HG03354 (cell line): ENCODE measurements around the gene LPP.

Experiments
- ATAC-seq: cut with Tn5 transposase; IDR thresholded peaks from one replicate; pipeline ENCODE4 v1.9.1; 2021; ENCODE audit warnings: mild to moderate bottlenecking; ENCODE audit not compliant: unreplicated experiment, poor library complexity, severe bottlenecking

LPP gene

DNA sequence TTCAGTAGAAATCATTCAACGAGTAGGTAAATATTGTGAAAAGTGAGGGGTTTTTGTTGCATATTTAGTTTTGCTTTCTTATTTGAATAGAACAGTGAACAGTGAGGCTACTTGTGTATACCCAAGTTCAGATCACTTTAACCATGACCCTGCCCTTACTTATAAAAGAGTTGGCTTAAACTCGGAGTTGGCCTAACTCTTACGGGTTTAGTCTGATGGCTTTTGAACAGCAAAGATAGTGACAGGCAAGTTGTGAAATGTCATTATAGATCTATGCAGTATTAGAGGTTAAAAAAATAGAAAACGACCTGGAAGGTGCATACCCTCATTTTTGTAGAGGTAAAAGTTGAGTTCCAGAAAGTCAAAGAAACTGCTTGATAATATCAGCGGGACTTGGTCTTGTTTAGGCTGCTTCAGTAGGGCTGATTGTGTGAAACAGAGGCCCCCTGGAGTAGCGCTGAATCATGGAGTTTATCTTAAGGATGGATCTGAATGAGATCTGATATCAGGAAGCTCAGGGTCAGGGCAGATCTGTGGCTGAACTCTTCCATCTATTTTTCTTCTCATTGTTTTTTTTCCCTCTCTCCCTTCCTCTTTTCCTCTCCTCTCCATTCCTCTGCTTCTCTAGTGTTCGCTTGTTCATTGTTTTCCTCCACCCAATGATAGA, 359.8 kb downstream of the LPP start:
- ATAC-seq: no peak

- no peak for ATAC-seq
Measured at GRCh38 chr3:188516515-188516914, 362.6 kb downstream of the LPP start.

DNA sequence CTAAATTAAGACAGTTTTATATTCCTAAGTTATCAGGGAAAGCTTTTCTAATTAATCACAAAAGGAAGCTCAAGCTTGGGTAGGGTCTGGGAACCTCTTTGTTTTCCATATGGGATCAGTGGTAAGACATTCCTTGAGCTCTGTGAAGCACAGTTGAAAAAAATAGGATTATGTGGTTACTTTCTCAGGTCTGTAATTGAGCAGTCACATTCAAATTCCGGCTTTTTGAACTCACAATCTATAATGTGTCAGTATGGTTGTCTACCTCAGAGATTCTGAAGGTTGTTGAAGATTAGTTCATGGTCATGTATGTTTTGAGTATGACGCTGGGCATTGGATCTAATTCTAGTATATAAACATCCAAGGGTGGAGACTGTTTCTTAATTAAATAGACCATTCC, 364.5 kb downstream of the LPP start:
- no peak for ATAC-seq

DNA sequence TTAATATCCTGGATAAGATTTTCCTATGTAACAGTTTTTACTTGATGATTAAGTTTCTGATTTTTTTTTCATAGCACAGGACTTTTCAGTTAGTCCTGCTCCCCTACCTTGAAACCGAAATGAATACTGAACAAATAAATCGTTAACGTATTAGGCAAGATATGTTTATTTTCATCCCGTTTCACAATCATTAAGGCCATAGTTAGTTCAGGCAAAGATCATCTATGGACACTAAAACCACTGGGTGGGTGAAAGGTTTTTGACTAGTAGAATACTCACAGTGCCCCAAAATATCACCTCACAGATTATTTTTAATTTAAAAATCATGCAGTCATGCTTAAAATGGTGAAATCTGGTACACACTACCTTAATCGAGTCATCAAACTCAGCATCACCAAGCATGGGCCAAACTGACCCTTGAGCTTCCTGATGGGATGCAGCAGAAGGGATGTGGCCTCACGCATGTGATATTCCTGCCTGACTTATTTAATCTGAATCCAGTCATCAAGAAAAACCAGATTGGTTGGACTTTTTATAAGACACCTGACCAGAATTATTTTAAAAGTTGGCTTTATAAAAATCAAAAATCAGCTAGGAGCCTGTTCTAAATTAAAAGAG, 365.0 kb downstream of the LPP start:
- ATAC-seq: no peak

DNA sequence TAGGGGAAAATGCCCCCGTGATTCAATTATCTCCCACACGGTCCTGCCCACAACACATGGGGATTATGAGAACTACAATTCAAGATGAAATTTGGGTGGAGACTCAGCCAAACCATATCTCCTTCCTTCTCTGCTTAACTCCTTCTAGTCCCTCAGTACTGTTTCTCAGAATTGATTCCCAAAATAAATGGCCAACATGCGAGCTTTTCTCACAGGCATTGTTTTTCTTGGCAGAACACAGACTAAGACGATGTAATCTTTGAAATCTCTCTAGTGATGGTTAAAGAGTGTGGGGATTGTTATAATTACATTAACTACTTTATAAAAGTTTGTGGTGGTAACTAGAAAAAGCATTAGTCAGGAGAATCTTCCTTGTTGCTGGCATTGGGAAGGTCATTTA, 366.5 kb downstream of the LPP start:
- ATAC-seq: no peak

DNA sequence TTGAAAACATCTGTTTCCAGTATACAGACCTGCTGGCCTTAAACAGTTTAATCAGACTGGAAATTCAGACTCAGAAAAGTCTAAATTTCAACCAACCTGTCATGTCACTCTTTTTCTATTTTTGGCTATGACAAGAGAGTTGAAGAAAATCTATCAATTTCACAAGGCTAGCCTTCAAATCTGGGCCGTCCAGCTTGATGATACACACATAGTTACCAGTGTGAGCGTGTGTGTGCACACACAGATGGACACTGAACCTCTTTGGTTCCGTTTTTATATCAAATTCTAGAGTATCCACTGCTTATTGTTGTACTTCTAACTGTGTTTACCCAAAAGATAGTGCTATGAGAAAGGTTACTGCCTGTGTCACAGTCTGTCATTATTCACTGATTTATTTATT, 368.2 kb downstream of the LPP start:
- ATAC-seq: no peak

GRCh38 chr3:188523291-188523690, 369.3 kb downstream of the LPP start:
- ATAC-seq: no peak

DNA sequence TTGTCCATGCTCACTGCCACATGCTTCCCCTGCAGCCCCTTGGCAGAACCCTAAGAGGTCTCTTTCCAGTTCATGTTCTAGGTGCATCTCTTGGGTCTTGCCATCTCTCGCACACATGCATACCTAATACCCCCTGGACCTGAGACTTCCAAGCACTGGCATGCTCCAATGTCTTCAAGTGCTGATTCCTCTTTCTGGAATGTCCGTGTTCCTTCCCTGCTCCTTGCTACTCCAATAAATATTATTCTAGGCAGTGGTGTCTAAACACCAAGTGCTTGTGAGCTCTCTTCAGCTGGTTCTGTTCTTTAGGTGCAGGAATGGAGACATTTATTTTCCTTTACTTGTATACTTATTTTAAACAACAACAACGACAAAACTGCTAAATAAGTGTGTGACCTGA, 370.1 kb downstream of the LPP start:
- no peak for ATAC-seq

DNA sequence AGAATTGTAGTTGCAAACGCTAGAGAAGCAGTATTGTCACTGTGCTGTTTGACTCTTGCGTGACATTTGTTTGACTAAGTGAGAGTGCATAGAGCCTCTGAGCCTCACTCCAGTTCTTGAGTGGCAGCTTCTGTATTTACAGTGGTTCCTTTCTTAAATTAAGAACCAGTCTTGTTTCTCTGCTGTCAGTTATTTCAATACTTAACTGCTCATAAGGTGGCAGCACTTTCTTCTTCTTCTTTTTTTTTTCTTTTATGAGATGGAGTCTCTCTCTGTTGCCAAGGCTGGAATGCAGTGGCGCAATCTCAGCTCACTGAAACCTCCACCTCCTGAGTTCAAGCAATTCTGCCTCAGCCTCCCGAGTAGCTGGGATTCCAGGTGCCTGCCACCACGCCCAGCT, 372.1 kb downstream of the LPP start:
- ATAC-seq: no peak

DNA sequence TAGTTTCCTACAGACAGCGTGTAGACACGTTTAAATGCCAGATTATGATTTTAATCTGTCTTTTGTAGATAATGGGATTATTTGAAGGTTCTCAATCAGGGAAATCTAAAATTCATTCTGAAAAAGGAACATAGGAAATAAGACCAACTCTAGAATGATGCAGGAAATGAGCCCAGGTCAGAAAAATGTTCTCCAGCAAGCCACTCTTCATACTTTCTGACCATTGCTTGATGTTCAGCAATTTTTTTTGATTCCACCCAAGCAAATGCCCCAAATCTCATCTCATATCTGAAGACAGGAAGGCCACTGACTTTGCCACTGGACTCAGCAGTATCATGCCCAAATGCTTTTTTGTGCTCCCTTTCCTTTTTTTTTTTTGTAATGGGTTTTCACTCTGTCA, 373.4 kb downstream of the LPP start:
- no peak for ATAC-seq

GRCh38 chr3:188528396-188528795, 374.4 kb downstream of the LPP start:
- no peak for ATAC-seq

DNA sequence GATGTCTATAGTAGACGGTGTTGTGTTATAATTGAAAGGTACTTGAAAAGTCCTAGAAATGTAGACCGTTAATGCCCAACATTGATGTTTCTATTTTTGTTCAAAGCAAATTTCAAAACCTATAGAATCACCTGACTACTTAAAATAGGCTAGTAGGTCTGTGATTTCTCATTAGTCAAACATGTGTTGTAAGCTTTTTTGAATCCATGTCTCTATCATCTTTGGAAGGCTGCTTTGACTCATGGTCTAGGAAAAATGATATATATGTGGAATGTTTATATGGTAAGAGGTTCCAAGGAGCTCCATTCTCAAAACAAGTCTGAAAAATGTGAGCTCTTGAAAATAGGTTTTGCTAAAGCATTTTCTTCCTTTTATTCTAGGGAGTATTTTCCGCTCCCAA, 375.3 kb downstream of the LPP start:
- ATAC-seq: no peak

GRCh38 chr3:188530226-188530625, 376.3 kb downstream of the LPP start:
- no peak for ATAC-seq

DNA sequence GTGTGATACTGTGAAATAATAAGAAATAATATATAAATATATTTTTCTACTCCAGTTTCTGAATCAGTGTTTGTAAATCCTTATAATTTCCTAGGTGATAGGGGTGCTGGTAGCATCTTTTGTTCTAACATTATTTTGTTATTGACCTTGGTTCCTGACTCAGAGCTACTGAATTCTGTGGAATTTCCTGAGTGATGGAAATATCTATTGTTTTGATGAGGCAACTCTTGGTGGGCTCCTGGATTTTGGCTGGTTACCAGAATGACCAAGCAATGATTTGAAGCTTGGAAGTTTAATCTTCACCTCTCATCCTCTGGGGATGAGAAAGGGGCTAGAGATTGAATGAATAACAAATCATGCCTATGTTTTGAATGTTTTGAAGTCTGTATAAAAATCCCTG, 377.3 kb downstream of the LPP start:
- no peak for ATAC-seq

- no peak for ATAC-seq
Measured at GRCh38 chr3:188533172-188533571, 379.2 kb downstream of the LPP start.

GRCh38 chr3:188533612-188534357, 379.8 kb downstream of the LPP start:
- ATAC-seq: no peak

GRCh38 chr3:188534633-188535032, 380.7 kb downstream of the LPP start:
- no peak for ATAC-seq

DNA sequence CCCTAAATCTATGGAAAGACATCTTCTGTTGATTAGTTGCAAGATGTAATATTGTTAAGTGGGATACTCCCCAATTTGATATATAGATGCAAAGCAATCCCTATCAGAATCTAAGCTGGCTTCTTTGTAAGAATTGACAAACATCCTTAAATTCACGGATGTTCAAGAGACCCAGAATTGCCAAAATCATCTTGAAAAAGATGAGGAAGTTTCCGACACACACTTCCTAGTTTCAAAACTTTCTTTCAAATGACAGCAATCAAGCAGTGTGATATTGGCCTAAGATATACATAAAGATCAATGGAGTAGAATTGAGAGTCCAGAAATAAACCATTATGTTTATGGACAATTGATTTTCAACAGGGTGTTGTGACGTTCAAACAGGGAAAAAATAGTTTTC, 383.6 kb downstream of the LPP start:
- ATAC-seq: no peak

- no peak for ATAC-seq
Measured at GRCh38 chr3:188539037-188539436, 385.1 kb downstream of the LPP start.

- ATAC-seq: no peak
Measured at GRCh38 chr3:188539631-188540194, 385.8 kb downstream of the LPP start.

- ATAC-seq: no peak
Measured at GRCh38 chr3:188542196-188542595, 388.2 kb downstream of the LPP start.
